ENCODE measurements around the gene STAT1.

STAT1 gene

GRCh38 chr2:191032588-191033429 lies 18.8 kb upstream of the STAT1 start:
- DNase-seq = no peak

DNA sequence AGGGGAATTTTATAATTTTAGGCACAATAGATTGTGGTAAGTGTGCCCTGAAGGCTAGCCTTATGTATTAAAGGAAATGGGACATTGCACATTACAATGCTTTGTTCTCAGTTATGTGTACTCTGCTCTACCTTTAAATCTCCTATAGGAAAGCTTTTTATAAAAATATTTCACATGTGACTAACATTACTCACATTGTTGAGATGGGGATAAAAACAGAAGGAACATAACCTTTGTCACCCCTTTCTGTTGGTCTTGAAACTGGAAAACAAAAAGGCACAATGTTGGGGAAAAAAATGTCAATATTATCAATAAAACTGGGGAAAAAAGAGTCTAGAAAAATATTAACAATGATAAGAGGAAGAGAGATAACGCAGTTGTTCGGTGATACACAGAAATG lies 17.3 kb upstream of the STAT1 start:
- DNase-seq = no peak

DNA sequence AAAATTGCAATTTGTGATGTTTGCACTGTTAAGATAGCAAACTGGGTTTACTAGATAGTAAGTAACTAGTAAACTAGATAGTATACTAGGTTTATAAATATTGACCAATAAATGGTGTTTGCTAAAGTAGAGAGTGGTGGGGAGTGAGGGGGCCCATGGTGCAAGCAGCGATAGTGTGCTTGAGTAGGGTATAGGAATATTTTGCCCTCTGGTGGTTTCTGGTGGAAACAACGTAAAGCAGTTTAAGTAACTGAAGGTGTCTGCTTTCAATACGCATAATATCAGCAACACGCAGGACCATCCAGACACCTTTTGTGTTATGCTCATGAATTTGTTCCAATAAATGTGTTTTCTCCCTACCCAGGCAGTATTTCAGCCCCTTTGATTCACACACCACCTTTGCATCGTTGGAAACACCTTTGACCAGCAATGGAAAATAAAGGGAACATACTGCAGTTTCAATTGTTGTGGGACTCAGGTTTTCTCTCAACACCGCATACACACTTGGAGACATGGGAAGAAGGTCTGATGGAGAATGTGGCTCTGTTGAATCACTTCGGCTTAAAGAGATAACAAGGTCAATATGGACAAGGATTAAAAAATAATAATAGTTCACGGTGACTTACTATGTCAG lies 16.7 kb upstream of the STAT1 start:
- DNase-seq = peak in 1 of 56 donors; percentile 22

DNA sequence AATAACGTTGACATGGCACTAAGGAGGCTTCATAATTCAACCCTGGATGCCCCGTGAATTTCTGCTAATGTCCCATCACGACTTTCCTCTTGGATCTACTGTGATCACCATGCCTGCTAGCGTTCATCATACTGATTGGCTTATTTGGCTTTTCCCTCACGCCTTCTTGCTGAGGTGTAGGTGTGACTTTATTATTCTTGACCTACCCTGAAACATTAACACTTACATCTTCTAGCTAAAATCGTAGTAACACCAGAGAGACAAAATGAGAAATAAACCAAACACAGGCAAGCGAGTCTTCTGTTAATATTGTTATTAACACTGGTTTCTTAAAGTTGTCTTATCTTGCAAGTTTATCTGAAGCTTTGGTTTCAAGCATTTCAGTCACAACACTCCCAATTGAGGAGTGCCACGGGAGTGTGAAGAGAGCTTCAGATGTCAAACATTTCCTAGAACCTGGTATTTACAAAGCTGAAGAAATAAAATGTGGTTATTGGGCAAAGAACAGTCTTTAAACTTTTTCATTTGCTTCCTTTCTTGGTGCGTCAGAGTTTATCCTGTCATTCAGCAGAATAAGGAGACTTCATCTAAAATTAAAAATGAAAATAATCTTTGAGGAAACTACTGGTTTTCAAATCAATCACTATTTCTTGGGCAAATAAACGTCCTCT lies 15.4 kb upstream of the STAT1 start:
- DNase-seq = no peak

DNA sequence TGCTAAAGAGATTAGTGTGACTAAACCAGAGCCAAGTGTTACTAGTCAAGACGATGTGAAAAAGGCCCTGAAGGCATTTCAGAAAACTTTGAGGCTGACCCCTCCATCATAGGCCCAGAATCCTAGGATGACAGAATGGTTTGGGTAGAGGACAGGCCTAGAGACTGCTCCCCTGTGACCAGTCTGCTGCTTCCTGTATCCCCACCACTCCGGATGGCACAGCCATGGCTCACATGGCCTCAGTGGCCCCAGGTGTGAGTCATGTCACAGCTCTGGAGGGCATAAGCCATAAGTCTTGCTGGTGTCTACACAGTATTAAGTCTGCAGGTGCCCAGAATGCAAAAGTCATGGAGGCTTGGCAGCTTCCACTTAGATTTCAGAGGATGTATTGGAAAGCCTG lies 12.4 kb upstream of the STAT1 start:
- no peak for DNase-seq

DNA sequence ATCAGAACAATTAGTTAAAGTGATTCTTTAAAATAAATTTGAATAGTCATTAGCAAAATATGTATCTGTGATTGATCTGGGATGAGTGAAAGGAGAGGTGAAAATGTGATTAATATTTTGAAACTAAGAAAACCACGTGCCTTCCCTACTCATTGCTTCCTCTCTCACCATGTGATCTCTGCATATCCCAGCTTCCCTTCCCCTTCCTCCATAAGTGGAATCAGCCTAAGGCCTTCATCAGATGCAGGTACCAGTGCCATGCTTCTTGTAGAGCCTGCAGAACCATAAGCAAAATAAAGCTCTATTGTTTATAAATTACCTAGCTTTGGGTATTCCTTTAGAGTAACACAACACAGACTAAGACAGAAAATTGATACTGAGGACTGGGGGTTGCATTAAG lies 11.2 kb upstream of the STAT1 start:
- DNase-seq = no peak

DNA sequence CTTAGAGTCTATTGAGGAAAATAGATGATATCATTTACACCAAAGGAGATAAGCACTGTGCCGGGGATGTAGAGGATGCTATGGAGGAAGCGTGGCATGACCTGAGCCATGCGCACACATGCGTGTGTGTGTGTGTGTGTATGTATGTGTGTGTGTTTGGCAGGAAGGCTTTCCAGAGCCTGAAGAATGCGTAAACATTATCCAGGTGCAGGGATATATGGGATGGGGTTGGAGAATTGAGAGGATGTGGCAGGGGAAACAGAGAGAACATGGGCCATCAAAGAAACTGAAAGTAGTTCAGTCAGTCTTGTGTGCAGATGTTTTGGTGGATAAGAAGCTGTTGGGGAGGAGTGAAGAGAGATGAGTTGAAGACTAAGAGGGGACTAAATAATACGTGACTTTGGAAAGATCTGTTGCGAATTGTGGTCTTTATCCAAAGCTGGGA lies 9.3 kb upstream of the STAT1 start:
- no peak for DNase-seq

GRCh38 chr2:191020742-191021381 lies 6.9 kb upstream of the STAT1 start:
- peak in 5 of 56 donors; percentile 43 to 60 (median 48) for DNase-seq

DNA sequence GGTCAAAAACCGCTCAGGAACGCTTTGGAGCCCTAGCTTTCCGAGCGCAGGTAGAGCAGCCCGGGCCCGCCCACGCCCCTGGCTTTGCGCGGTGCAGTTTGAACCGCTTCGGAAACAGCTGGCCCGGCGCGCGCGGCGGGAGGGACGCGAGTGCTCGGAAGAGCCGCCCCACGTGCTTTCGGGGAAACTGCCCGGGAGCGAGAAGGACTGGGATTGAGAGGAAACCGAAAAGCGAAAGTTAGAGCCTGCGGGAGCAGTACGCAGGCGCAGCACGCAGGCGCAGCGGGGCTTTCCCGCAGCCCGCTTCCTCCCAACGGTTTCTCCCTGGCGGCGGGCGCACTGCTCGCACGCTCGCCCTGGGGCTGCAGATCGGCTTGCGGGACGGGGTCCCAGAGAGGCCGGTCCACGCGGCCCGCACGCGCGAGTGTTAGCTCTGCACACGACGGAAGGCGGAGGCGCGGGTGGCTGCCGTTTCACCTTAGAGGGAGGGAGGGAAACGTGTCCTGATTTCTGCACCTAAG lies 6.3 kb upstream of the STAT1 start:
- DNase-seq = peak; percentile 50 to 96 (median 89)

- no peak for DNase-seq
Measured at GRCh38 chr2:191019376-191019775, 5.4 kb upstream of the STAT1 start.

- DNase-seq = no peak
Measured at GRCh38 chr2:191018643-191019119, 4.7 kb upstream of the STAT1 start.

GRCh38 chr2:191018048-191018447 lies 4.1 kb upstream of the STAT1 start:
- DNase-seq = no peak

DNA sequence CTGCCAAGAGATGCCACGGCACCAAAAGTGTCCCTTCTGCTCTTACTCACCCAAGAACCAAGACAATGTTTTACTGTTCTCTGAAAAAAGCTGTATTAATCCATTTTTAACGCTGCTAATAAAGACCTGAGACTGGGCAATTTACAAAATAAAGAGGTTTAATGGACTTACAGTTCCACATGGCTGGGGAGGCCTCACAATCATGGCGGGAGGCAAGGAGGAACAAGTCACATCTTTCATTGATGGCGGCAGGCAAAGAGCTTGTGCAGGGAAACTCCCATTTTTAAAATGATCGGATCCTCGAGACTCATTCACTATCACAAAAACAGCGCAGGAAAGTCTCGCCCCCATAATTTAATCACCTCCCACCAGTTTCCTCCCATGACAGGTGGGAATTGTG lies 1.9 kb upstream of the STAT1 start:
- DNase-seq = no peak

- DNase-seq = no peak
Measured at GRCh38 chr2:191015239-191015638, 1.3 kb upstream of the STAT1 start.

- no peak for DNase-seq
Measured at GRCh38 chr2:191014653-191015020, 666 bp upstream of the STAT1 start.

GRCh38 chr2:191013682-191013931 lies 364 bp downstream of the STAT1 start:
- no peak for DNase-seq

DNA sequence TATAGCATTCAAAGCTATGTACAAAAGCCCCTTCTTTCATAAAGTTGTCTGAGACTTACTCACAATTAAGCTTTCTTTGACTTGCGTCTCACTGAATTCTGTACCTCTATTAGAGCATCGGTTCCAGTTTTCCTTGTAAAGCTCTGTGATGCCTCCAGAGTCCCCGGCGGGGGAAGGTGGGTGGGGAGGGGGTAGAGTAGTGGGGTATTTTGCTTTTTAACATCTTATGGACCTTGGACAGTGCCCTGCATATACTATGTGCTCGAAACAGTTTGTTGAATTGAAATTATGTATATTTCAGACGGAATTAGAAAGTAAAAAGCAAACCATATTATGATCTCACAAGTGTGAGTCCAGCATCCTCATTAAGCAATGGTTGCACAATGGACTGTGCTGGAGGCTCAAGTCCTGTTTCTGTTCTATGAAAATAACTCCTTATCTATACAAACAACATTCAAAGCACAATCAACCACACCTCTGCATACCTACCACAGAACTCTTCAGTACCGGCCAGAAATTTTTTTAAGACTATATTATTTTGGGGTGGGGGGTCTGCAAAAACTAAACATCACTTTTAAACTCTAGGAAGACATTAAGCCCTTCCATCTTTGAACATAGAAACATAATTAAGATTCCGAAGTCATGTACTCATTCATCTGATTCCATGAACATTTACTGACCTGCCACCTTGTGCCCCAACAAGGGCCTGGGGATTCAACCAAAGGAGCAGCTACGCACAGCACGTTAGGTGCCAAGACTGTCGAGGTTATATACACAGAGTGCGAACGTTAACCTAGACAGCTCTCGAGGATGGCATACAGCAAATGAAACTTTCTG lies 908 bp downstream of the STAT1 start:
- DNase-seq = peak in 1 of 56 donors; percentile 35

DNA sequence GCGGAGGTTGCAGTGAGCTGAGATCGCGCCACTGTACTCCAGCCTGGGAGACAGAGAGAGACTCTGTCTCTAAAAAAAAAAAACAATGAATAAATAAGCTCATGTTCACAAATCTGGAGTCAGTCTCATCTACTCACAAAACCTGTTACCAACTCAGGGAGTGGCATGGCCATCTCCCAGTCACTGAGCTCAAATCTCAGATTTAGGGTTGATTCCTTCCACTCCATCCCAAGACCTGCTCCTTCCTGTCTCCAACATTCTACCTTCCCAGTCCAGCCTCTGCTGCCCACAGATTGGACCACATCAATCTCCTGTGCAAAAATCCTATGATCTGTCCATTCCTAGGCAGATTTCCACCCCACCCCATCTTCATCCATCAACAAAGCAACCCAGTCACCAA lies 1.6 kb downstream of the STAT1 start:
- no peak for DNase-seq

- DNase-seq = no peak
Measured at GRCh38 chr2:191010887-191011885, 2.8 kb downstream of the STAT1 start.

All from amygdala (tissue), 56 donors.